HG02943 (cell line): ENCODE measurements around the gene CHI3L1.

ENCODE experiments used
- ATAC-seq: cut with Tn5 transposase; IDR thresholded peaks from one replicate; pipeline ENCODE4 v1.9.1; 2021; ENCODE audit warnings: mild to moderate bottlenecking, low read depth, moderate library complexity; ENCODE audit not compliant: unreplicated experiment

Gene CHI3L1

GRCh38 chr1:203207751-203208150, 21.2 kb upstream of the CHI3L1 start:
- ATAC-seq, result no peak

GRCh38 chr1:203206129-203206687, 19.7 kb upstream of the CHI3L1 start:
- ATAC-seq, result no peak

- no peak for ATAC-seq
Measured at GRCh38 chr1:203204756-203205155, 18.3 kb upstream of the CHI3L1 start.

GRCh38 chr1:203202431-203203245, 16.1 kb upstream of the CHI3L1 start:
- ATAC-seq, result no peak

GRCh38 chr1:203201516-203202205, 15.2 kb upstream of the CHI3L1 start:
- no peak for ATAC-seq

GRCh38 chr1:203200916-203201315, 14.4 kb upstream of the CHI3L1 start:
- ATAC-seq, result no peak

- no peak for ATAC-seq
Measured at GRCh38 chr1:203199816-203200571, 13.5 kb upstream of the CHI3L1 start.

GRCh38 chr1:203199481-203199815, 12.9 kb upstream of the CHI3L1 start:
- ATAC-seq, result no peak

GRCh38 chr1:203199002-203199401, 12.5 kb upstream of the CHI3L1 start:
- no peak for ATAC-seq

GRCh38 chr1:203197625-203198024, 11.1 kb upstream of the CHI3L1 start:
- no peak for ATAC-seq

GRCh38 chr1:203196371-203196770, 9.9 kb upstream of the CHI3L1 start:
- ATAC-seq, result no peak

GRCh38 chr1:203190949-203191348, 4.4 kb upstream of the CHI3L1 start:
- no peak for ATAC-seq

GRCh38 chr1:203189951-203190352, 3.4 kb upstream of the CHI3L1 start:
- no peak for ATAC-seq

GRCh38 chr1:203188686-203189232, 2.3 kb upstream of the CHI3L1 start:
- no peak for ATAC-seq

GRCh38 chr1:203187689-203188264, 1.3 kb upstream of the CHI3L1 start:
- no peak for ATAC-seq

GRCh38 chr1:203187304-203187685, 791 bp upstream of the CHI3L1 start:
- ATAC-seq, result no peak

GRCh38 chr1:203186091-203186445, 436 bp downstream of the CHI3L1 start:
- no peak for ATAC-seq

- no peak for ATAC-seq
Measured at GRCh38 chr1:203185585-203185984, 919 bp downstream of the CHI3L1 start.

- no peak for ATAC-seq
Measured at GRCh38 chr1:203185061-203185461, 1.4 kb downstream of the CHI3L1 start.

- ATAC-seq, result no peak
Measured at GRCh38 chr1:203184467-203184866, 2.0 kb downstream of the CHI3L1 start.

- ATAC-seq, result no peak
Measured at GRCh38 chr1:203183828-203184227, 2.7 kb downstream of the CHI3L1 start.
